ENCODE data around the gene PLCH1. TPM values are rescaled to one million over a fixed set of nuclear protein-coding genes. Genes with fewer than 3 reads are reported as not detected.
A peak's percentile ranks its signal among the peaks of the same experiment; 100 is the strongest.

PLCH1 gene
- total and polyA plus RNA-seq, 2 experiments from 2014 or later, result 2.6 to 5.8 TPM

- H3K79me2 ChIP-seq, result no peaks in the 10 kb centered on the region
- H3K27ac ChIP-seq, result no peak overlapping the region
- peak overlapping the region; percentile 73 for H3K4me2 ChIP-seq
- H3K9me3 ChIP-seq (ENCODE audit: low read depth), result no peaks in the 10 kb centered on the region
- TF ChIP-seq EZH2phosphoT487 (IDR thresholded peaks at IDR 0.05; ENCODE audit: low read depth, severe bottlenecking, unreplicated experiment) (no peak), CTCF (IDR thresholded peaks at IDR 0.05; ENCODE audit: poor library complexity) (no peak), EZH2 (IDR thresholded peaks at IDR 0.05; ENCODE audit: borderline replicate concordance) (no peak)
- peaks cover 10% of the 10 kb centered on the region for H3K4me1 ChIP-seq (ENCODE audit: insufficient read depth)
- H3K27me3 ChIP-seq, result no peaks in the 10 kb centered on the region
- H2AFZ ChIP-seq, result no peak overlapping the region
- H3K9me2 ChIP-seq (replicated peaks; ENCODE audit: insufficient read depth), result no peaks in the 10 kb centered on the region
- peak overlapping the region; percentile 2 for H3K4me3 ChIP-seq
- no peaks in the 10 kb centered on the region for H4K20me1 ChIP-seq (ENCODE audit: insufficient read depth, poor library complexity, severe bottlenecking)
- WGBS (ENCODE audit: low lambda C conversion rate, missing lambda C conversion rate), result 27% methylated on average over 14 of the region's 14 CpGs
- H3K36me3 ChIP-seq (replicated peaks; ENCODE audit: insufficient read depth, low read depth), result no peaks in the 10 kb centered on the region
- peak; percentile 42 for DNase-seq (ENCODE audit: low spot score)
Observed at GRCh38 chr3:155676252-155676981, 68.5 kb downstream of the PLCH1 start.

- H3K27ac ChIP-seq, result no peak overlapping the region
- WGBS (ENCODE audit: low lambda C conversion rate, missing lambda C conversion rate), result 76% methylated on average over 1 of the region's 1 CpG
- H2AFZ ChIP-seq, result no peak overlapping the region
- no peaks in the 10 kb centered on the region for H3K27me3 ChIP-seq
- no peak for DNase-seq (ENCODE audit: low spot score)
- no peaks in the 10 kb centered on the region for H3K9me2 ChIP-seq (replicated peaks; ENCODE audit: insufficient read depth)
- H3K79me2 ChIP-seq, result no peaks in the 10 kb centered on the region
- no peaks in the 10 kb centered on the region for H3K9me3 ChIP-seq (ENCODE audit: low read depth)
- H3K36me3 ChIP-seq (replicated peaks; ENCODE audit: insufficient read depth, low read depth), result no peaks in the 10 kb centered on the region
- peaks cover 10% of the 10 kb centered on the region for H3K4me1 ChIP-seq (ENCODE audit: insufficient read depth)
- TF ChIP-seq EZH2phosphoT487 (IDR thresholded peaks at IDR 0.05; ENCODE audit: low read depth, severe bottlenecking, unreplicated experiment) (no peak), CTCF (IDR thresholded peaks at IDR 0.05; ENCODE audit: poor library complexity) (no peak), EZH2 (IDR thresholded peaks at IDR 0.05; ENCODE audit: borderline replicate concordance) (no peak)
- H3K4me3 ChIP-seq, result no peak overlapping the region
- no peaks in the 10 kb centered on the region for H4K20me1 ChIP-seq (ENCODE audit: insufficient read depth, poor library complexity, severe bottlenecking)
- H3K4me2 ChIP-seq, result no peak overlapping the region
Observed at GRCh38 chr3:155675094-155675493, 69.8 kb downstream of the PLCH1 start.

GRCh38 chr3:155673421-155673820 is 71.5 kb downstream of the PLCH1 start:
- no peak for TF ChIP-seq EZH2 (IDR thresholded peaks at IDR 0.05; ENCODE audit: borderline replicate concordance)
- no peak for TF ChIP-seq CTCF (IDR thresholded peaks at IDR 0.05; ENCODE audit: poor library complexity)
- TF ChIP-seq EZH2phosphoT487 (IDR thresholded peaks at IDR 0.05; ENCODE audit: low read depth, severe bottlenecking, unreplicated experiment), result no peak
- Histone ChIP-seq H4K20me1 (ENCODE audit: insufficient read depth, poor library complexity, severe bottlenecking) (no peaks in the 10 kb centered on the region), H3K4me1 (ENCODE audit: insufficient read depth) (peaks cover 10% of the 10 kb centered on the region), H3K27me3 (no peaks in the 10 kb centered on the region), H3K4me3 (no peak overlapping the region), H3K4me2 (no peak overlapping the region), H3K9me2 (replicated peaks; ENCODE audit: insufficient read depth) (no peaks in the 10 kb centered on the region), H3K9me3 (ENCODE audit: low read depth) (no peaks in the 10 kb centered on the region), H3K36me3 (replicated peaks; ENCODE audit: insufficient read depth, low read depth) (no peaks in the 10 kb centered on the region), H3K79me2 (no peaks in the 10 kb centered on the region), H3K27ac (no peak overlapping the region), H2AFZ (no peak overlapping the region)
- WGBS (ENCODE audit: low lambda C conversion rate, missing lambda C conversion rate), result 90% methylated on average over 4 of the region's 4 CpGs
- no peak for DNase-seq (ENCODE audit: low spot score)

Measured in hepatocyte (in vitro differentiated cells).